ENCODE data around the gene CACNG6. TPM values are rescaled to one million over a fixed set of nuclear protein-coding genes. Genes with fewer than 3 reads are reported as not detected.

CACNG6 gene
- total RNA-seq, 1 experiment from 2014 or later: not detected

DNA sequence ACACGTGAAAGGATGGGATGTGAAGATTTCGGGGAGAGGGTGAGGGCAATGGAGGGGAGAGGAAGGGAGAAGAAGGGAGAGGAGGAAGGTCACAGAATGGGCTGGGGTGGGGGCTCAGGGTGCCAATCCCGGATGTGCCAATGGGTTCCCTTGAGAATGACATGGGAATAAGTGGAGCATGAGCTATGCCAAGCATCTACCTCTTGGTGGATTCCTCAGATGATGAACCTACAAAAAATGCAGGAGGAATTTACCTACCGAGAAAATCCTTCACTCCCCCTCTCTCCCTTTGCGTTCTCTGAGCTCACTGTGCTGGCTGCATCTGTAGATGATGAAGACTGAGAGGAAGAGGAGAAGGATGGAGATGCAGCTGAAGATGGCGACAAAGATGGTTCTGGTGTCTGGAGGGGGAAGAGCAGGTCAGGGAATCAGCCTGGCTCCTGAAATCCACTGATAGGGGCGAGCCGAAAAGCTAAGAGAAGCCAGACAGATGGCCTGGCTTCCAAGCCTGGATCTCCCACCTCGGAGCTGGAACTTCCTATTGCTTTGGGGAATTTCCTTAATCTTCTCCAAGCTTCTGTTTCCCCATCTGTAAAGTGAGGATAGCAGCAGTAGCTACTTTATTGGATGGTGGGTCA is 50.7 kb downstream of the CACNG6 start:
- POLR2A ChIA-PET (ENCODE audit: low non-redundant PET): no interaction called here
- Histone ChIP-seq H3K27ac (ENCODE audit: low read depth, low read length, poor library complexity, severe bottlenecking) (no peak overlapping the region), H3K36me3 (ENCODE audit: insufficient read depth, low read length, poor library complexity, severe bottlenecking) (no peaks in the 10 kb centered on the region), H3K4me1 (ENCODE audit: insufficient read depth, low read length, poor library complexity, severe bottlenecking) (no peaks in the 10 kb centered on the region), H3K27me3 (replicated peaks; ENCODE audit: insufficient read depth, low read depth, low read length, poor library complexity) (peaks cover 27% of the 10 kb centered on the region), H3K9me3 (ENCODE audit: low read depth, low read length, poor library complexity, severe bottlenecking) (no peaks in the 10 kb centered on the region), H3K4me3 (ENCODE audit: low read depth, low read length, poor library complexity, severe bottlenecking) (no peak overlapping the region)
- CTCF ChIA-PET: interaction anchor here (1.3 kb wide), 1 partner anchor 11 kb away, joined by 3 read pairs; no protein-coding TSS in a partner anchor
- DNase-seq (ENCODE audit: low spot score): no peak
- TF ChIP-seq, protein P1, sequence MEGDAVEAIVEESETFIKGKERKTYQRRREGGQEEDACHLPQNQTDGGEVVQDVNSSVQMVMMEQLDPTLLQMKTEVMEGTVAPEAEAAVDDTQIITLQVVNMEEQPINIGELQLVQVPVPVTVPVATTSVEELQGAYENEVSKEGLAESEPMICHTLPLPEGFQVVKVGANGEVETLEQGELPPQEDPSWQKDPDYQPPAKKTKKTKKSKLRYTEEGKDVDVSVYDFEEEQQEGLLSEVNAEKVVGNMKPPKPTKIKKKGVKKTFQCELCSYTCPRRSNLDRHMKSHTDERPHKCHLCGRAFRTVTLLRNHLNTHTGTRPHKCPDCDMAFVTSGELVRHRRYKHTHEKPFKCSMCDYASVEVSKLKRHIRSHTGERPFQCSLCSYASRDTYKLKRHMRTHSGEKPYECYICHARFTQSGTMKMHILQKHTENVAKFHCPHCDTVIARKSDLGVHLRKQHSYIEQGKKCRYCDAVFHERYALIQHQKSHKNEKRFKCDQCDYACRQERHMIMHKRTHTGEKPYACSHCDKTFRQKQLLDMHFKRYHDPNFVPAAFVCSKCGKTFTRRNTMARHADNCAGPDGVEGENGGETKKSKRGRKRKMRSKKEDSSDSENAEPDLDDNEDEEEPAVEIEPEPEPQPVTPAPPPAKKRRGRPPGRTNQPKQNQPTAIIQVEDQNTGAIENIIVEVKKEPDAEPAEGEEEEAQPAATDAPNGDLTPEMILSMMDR (conservative IDR thresholded peaks at IDR 0.05; ENCODE audit: low read depth, low read length): no peak
- TF ChIP-seq EZH2 (IDR thresholded peaks at IDR 0.05; ENCODE audit: borderline replicate concordance, low read depth, low read length, poor library complexity, severe bottlenecking): no peak
- BruUV-seq (replicated peaks): no TSS peak
- intact Hi-C loops (cut with micrococcal nuclease; ENCODE audit: unreplicated experiment): no loop called here

DNA sequence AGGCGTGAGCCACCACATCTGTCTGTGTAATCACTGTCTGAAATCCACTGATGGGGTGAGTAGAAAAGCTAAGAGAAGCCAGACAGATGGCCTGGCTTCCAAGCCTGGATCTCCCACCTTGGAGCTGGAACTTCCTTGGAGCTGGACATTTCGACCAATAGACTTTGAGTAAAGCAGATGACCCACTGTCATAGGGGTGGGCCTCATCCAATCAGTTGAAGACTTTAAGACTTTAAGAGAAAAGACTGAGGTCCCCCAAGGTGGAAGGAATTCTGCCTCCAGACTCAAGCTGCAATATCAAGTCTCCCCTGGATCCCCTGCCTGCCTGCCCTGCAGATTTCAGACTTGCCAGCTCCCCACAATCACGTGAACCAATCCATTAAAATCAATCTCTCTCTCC is 51.6 kb downstream of the CACNG6 start:
- Histone ChIP-seq H3K9me3 (ENCODE audit: low read depth, low read length, poor library complexity, severe bottlenecking) (no peaks in the 10 kb centered on the region), H3K4me3 (ENCODE audit: low read depth, low read length, poor library complexity, severe bottlenecking) (no peak overlapping the region), H3K27ac (ENCODE audit: low read depth, low read length, poor library complexity, severe bottlenecking) (no peak overlapping the region), H3K27me3 (replicated peaks; ENCODE audit: insufficient read depth, low read depth, low read length, poor library complexity) (peaks cover 27% of the 10 kb centered on the region), H3K4me1 (ENCODE audit: insufficient read depth, low read length, poor library complexity, severe bottlenecking) (no peaks in the 10 kb centered on the region), H3K36me3 (ENCODE audit: insufficient read depth, low read length, poor library complexity, severe bottlenecking) (no peaks in the 10 kb centered on the region)
- CTCF ChIA-PET: interaction anchor here (1.3 kb wide), 1 partner anchor 12 kb away, joined by 3 read pairs; no protein-coding TSS in a partner anchor
- BruUV-seq (replicated peaks): no TSS peak
- intact Hi-C loops (cut with micrococcal nuclease; ENCODE audit: unreplicated experiment): no loop called here
- POLR2A ChIA-PET (ENCODE audit: low non-redundant PET): no interaction called here
- DNase-seq (ENCODE audit: low spot score): no peak
- TF ChIP-seq, protein P1 (conservative IDR thresholded peaks at IDR 0.05; ENCODE audit: low read depth, low read length): no peak
- no peak for TF ChIP-seq EZH2 (IDR thresholded peaks at IDR 0.05; ENCODE audit: borderline replicate concordance, low read depth, low read length, poor library complexity, severe bottlenecking)

- no peaks in the 10 kb centered on the region for H3K36me3 ChIP-seq (ENCODE audit: insufficient read depth, low read length, poor library complexity, severe bottlenecking)
- no peaks in the 10 kb centered on the region for H3K9me3 ChIP-seq (ENCODE audit: low read depth, low read length, poor library complexity, severe bottlenecking)
- BruUV-seq (replicated peaks): no TSS peak
- intact Hi-C loops (cut with micrococcal nuclease; ENCODE audit: unreplicated experiment): no loop called here
- no peaks in the 10 kb centered on the region for H3K4me1 ChIP-seq (ENCODE audit: insufficient read depth, low read length, poor library complexity, severe bottlenecking)
- ChIA-PET POLR2A (ENCODE audit: low non-redundant PET) (no interaction called here), CTCF (no interaction called here)
- TF ChIP-seq, protein P1 (conservative IDR thresholded peaks at IDR 0.05; ENCODE audit: low read depth, low read length): no peak
- H3K4me3 ChIP-seq (ENCODE audit: low read depth, low read length, poor library complexity, severe bottlenecking): no peak overlapping the region
- H3K27ac ChIP-seq (ENCODE audit: low read depth, low read length, poor library complexity, severe bottlenecking): no peak overlapping the region
- H3K27me3 ChIP-seq (replicated peaks; ENCODE audit: insufficient read depth, low read depth, low read length, poor library complexity): peaks cover 38% of the 10 kb centered on the region
- no peak for DNase-seq (ENCODE audit: low spot score)
These were observed 54.3 kb downstream of the CACNG6 start for GRCh38 chr19:54045771-54046170.
